ENCODE measurements around the gene TOGARAM2.

DNA sequence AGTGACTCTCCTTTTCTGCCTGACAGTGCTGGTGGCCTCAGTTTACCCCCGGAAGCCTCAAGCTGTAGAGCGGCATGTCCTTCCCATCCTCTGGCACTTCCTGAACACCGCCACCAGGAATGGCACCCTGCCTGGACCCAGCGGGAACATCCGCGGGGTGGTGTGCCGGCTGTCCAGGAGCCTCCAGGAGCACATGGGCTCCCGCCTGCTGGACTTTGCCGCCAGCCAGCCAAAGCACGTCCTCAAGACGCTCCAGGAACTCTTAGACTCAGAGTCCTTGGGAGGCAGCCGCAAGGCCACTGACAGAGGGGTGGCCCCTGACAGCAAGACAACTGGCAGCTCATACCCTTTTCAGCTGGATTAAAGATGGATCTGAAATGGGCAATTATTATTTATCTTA is 70.6 kb downstream of the TOGARAM2 start:
- TF ChIP-seq, protein P1, sequence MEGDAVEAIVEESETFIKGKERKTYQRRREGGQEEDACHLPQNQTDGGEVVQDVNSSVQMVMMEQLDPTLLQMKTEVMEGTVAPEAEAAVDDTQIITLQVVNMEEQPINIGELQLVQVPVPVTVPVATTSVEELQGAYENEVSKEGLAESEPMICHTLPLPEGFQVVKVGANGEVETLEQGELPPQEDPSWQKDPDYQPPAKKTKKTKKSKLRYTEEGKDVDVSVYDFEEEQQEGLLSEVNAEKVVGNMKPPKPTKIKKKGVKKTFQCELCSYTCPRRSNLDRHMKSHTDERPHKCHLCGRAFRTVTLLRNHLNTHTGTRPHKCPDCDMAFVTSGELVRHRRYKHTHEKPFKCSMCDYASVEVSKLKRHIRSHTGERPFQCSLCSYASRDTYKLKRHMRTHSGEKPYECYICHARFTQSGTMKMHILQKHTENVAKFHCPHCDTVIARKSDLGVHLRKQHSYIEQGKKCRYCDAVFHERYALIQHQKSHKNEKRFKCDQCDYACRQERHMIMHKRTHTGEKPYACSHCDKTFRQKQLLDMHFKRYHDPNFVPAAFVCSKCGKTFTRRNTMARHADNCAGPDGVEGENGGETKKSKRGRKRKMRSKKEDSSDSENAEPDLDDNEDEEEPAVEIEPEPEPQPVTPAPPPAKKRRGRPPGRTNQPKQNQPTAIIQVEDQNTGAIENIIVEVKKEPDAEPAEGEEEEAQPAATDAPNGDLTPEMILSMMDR (IDR thresholded peaks at IDR 0.05) = no peak
- no peak for TF ChIP-seq POLR2A (IDR thresholded peaks at IDR 0.05)
- no peak for TF ChIP-seq EP300 (IDR thresholded peaks at IDR 0.05)

All from gastroesophageal sphincter (tissue), 3 donors.